Fibroblast of lung (primary cell): ENCODE data around the gene RBM39.

Experiments used
- EZH2 ChIP-seq: IDR thresholded peaks from 2 replicates; pipeline ENCODE4 v1.5.1; 2012; ENCODE audit warnings: low read length, control low read depth, mild to moderate bottlenecking; ENCODE audit errors: missing control alignments
- TF ChIP-seq, protein P1 (sequence below), 2 donors: IDR thresholded peaks in 1 of 2; conservative IDR thresholded peaks in 1 of 2; 1 replicate in 1 of 2; 2 replicates in 1 of 2; pipeline ENCODE4 v1.5.1; 2011 to 2012; ENCODE audit warnings: low read length in 2 of 2, control low read depth in 1 of 2, inconsistent platforms in 1 of 2, low read depth in 1 of 2, mild to moderate bottlenecking in 1 of 2

- TF ChIP-seq, protein P1, sequence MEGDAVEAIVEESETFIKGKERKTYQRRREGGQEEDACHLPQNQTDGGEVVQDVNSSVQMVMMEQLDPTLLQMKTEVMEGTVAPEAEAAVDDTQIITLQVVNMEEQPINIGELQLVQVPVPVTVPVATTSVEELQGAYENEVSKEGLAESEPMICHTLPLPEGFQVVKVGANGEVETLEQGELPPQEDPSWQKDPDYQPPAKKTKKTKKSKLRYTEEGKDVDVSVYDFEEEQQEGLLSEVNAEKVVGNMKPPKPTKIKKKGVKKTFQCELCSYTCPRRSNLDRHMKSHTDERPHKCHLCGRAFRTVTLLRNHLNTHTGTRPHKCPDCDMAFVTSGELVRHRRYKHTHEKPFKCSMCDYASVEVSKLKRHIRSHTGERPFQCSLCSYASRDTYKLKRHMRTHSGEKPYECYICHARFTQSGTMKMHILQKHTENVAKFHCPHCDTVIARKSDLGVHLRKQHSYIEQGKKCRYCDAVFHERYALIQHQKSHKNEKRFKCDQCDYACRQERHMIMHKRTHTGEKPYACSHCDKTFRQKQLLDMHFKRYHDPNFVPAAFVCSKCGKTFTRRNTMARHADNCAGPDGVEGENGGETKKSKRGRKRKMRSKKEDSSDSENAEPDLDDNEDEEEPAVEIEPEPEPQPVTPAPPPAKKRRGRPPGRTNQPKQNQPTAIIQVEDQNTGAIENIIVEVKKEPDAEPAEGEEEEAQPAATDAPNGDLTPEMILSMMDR (conservative IDR thresholded peaks at IDR 0.05 in 1 of 2, IDR thresholded peaks at IDR 0.05 in 1 of 2; ENCODE audit: low read depth in 1 of 2, low read length in 2 of 2): no peak
- TF ChIP-seq EZH2: no peak
These were observed 15.1 kb upstream of the RBM39 start for GRCh38 chr20:35757098-35757705.
